Measurements from ENCODE around the gene HNRNPA0. TPM values are rescaled to one million over a fixed set of nuclear protein-coding genes. Genes with fewer than 3 reads are reported as not detected.
A peak's percentile ranks its signal among the peaks of the same experiment; 100 is the strongest.

Gene HNRNPA0
- total RNA-seq, 2 experiments from 2014 or later: 29.2 to 29.6 TPM

DNA sequence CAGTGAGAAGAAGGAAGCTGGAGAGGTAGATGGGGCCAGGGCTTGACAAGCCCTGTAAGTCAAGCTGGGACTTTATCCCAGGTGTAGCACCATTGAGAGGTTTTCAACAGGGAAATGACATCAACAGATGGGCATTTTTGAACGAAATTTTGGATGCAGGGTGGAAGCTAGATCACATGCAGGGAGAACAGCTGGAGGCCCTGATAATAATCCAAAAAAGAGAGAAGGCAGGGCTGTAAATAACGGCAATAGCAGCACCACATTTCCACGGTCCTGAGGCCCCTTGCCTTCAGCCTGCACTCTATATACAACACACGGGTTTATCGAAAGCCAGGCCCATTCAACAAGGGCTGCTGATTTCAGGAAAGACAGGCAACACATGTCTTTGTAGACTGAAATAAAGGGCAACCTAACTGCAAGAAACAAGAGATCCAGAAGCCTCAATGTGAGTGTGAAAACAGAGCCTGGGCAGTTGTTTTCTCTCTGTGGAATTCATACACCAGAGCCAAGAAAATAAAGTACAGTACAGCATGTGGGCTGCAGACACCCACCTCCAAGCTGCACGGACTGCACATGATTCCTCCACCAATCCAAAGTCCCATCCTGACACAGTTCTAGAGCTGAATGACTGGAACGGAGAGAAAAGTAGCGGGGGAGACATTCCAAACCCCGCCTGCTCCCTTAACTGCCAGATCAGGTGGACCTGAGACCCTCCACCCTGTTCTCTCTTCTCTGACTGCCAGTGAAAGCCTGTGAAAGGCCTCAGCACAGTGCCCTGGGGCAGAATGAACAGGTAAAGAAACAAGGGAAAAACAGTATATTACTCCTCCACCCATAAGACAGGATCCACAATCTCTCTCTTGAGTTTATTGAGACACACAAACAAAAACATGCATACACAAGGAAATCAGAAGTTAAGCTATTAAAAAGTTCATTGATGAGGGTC is 54.6 kb downstream of the HNRNPA0 start:
- DNase-seq: no peak
- intact Hi-C loops (cut with micrococcal nuclease): no loop called here
- H3K4me1 Mint-ChIP-seq (ENCODE audit: low read depth): peaks cover 29% of the 10 kb centered on the region
- no peaks in the 10 kb centered on the region for H3K27me3 Mint-ChIP-seq
- ChIA-PET CTCF (interaction anchor here (0.6 to 1.2 kb wide), 2 partner anchors 41 to 1011 kb away, joined by 3 read pairs; no protein-coding TSS in a partner anchor), POLR2A (no interaction called here)
- H3K27ac Mint-ChIP-seq: no peak overlapping the region
- no peaks in the 10 kb centered on the region for H3K9me3 Mint-ChIP-seq
- peaks cover 1% of the 10 kb centered on the region for H3K36me3 Mint-ChIP-seq
- H3K4me3 Mint-ChIP-seq: no peak overlapping the region

DNA sequence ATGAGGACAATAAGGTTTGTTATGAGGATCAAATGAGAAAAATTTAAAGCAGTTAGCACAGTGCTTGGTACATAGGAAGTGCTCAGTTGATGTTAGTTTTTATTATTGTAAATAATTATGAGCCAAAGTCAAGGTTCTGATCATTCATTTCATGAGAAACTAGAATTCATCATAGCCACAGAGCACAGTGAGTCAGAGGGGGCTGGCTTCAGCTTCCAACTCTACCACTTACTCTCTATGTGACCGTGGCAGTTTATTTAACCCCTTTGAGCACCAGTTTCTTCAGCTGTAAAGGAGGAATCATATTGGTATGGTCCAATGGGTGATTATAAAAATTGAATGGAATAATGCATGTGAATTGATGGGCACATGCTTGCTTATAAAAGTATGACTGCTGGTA is 57.7 kb downstream of the HNRNPA0 start:
- peaks cover 6% of the 10 kb centered on the region for H3K36me3 Mint-ChIP-seq
- H3K4me1 Mint-ChIP-seq (ENCODE audit: low read depth): peaks cover 41% of the 10 kb centered on the region
- no peaks in the 10 kb centered on the region for H3K9me3 Mint-ChIP-seq
- ChIA-PET CTCF (interaction anchor here (1.9 to 5.3 kb wide), 5 partner anchors 36 to 67 kb away, joined by 7 to 36 read pairs (median 10); partner anchors contain the start of gene KLHL3), POLR2A (interaction anchor here (0.9 to 2.1 kb wide), 3 partner anchors 30 to 57 kb away, joined by 3 to 5 read pairs (median 4); no protein-coding TSS in a partner anchor)
- peak overlapping the region; percentile 86 for H3K27ac Mint-ChIP-seq
- intact Hi-C loops (cut with micrococcal nuclease): loop anchor here (1.0 kb wide), 2 partner anchors 30 to 41 kb away; no protein-coding TSS in a partner anchor
- H3K27me3 Mint-ChIP-seq: no peaks in the 10 kb centered on the region
- DNase-seq: peak; percentile 72
- H3K4me3 Mint-ChIP-seq: no peak overlapping the region

DNA sequence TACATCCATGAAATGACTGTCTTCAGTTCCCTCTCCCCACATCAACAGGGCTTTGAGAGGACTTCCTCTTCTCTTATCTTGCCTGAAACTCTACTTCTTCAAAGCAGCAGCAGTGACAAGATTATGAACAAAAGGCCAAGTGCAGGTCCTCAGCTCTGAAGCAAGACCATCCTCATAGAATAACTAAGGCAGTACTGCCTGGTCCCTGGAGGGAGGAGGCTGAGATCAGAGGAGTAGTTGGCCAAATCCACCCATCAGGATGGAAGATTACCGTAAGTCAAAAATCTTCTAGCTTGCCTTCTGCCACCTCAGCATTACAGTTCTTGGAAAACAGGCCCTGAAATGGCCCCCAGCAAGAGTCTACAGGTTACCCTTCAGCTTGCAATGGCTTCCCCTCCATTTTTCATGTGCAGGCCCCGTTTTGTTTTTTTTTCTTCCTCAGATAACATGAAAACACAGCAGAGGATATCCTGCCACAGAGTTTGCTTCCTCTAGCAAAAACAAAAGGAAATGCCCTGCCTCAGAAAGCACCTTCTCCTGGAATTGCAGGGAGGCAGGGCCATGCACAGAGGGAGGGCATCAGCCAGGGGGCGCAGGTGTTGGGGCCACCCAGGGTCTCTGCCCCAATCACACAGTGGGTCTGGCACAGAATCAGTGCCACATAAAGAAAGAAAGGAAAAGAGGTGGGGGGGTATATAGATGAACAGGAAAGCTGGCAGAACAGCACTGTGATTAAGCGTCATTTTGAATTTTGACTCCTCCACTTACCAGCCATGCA is 58.3 kb downstream of the HNRNPA0 start:
- ChIA-PET POLR2A (interaction anchor here (0.7 to 2.1 kb wide), 6 partner anchors 27 to 1611 kb away, joined by 3 to 5 read pairs (median 4); no protein-coding TSS in a partner anchor), CTCF (interaction anchor here (0.6 to 5.3 kb wide), 6 partner anchors 12 to 713 kb away, joined by 3 to 36 read pairs (median 7); partner anchors contain the start of gene KLHL3)
- Mint-ChIP-seq H3K4me3 (peak overlapping the region; percentile 42), H3K4me1 (ENCODE audit: low read depth) (peaks cover 41% of the 10 kb centered on the region), H3K27ac (peak overlapping the region; percentile 86), H3K36me3 (peaks cover 5% of the 10 kb centered on the region), H3K9me3 (no peaks in the 10 kb centered on the region), H3K27me3 (no peaks in the 10 kb centered on the region)
- intact Hi-C loops (cut with micrococcal nuclease): loop anchor here (1.0 kb wide), 2 partner anchors 30 to 41 kb away; no protein-coding TSS in a partner anchor
- peak; percentile 29 for DNase-seq

Other genes starting within 250 kb of the HNRNPA0 start
- 1 to 10 TPM; 3.0 to 3.4 TPM for gene KLHL3, start 18.3 kb downstream of the HNRNPA0 start, total RNA-seq
- not detected for gene MYOT, start 113.5 kb upstream of the HNRNPA0 start, total RNA-seq
- gene PKD2L2, start 135.1 kb upstream of the HNRNPA0 start, total RNA-seq: not detected

All from activated CD4-positive, alpha-beta memory T cell treated with anti-CD3 and anti-CD28 coated beads for 36 hours (primary cell).